NCI-H1105 treated with DMSO at 0.1 percent for 48 hours (cell line): Measurements from ENCODE around the gene ANKRD55.
"Not testable (repeated sequence)": the region's sequence is repeated elsewhere in the genome, so short reads cannot be mapped to it uniquely, and the experiment has no call there.

Experiments
- DNase-seq: peaks from one replicate; lab custom pipeline; 2025; lab: John Stamatoyannopoulos, UW

Gene ANKRD55

DNA sequence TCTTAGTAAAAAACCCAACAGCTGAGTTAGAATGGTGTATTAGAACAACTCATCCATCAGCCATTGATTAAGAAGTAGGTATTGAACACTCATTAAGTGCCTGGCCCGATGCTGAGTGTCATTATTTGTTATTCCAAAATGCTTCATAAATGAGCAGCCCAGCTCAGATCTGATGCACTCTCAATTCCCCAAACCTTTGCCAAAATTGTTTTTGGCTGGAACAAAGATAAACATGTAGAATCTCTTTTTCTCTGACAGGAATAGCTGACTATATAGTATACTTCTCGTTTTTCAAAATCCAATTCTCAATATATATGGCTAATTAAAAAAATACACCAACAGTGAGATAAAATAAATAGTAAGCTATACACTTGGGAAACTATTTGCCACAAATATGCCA is 20.0 kb upstream of the ANKRD55 start:
- DNase-seq = no peak

- DNase-seq = no peak
These were observed 18.9 kb upstream of the ANKRD55 start for GRCh38 chr5:56251918-56252553.

DNA sequence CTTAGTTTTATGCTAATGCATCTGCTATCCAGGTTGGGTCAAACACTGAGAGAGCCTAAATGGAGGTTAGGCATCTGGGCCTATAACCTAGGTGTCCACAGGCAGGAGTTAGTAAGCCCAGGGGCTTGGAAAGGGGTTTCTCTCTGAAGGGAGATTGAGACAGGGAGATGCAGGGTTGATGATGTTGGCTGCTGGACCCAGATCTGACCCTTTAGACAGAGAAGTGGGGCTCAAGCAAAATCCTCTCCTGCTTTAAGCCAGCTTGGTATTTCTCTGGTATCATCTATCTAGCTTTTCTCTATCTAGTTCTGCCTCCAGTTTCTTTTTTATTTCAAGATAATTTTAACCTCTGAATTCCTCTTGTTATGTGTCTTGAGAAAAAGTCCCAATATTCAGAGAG is 18.3 kb upstream of the ANKRD55 start:
- no peak for DNase-seq

DNA sequence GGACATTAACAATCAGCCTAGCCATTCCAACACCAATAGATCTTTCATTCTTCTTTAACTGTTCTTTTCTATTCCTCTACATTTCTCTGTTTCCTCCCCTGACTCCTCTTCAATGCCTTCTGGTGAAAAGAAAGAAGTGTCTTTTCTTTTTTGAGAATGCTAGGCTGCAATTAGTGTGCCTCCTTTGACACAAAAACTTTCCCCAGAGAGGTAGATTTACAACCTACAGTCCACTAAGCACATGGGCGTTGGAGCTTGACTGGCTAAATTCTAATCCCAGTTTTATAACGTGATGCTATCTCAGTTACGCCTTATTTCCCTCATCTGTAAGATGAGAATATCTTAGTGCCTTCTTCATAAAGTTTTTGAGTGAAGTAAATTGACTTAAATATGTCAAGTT is 16.9 kb upstream of the ANKRD55 start:
- DNase-seq = no peak

DNA sequence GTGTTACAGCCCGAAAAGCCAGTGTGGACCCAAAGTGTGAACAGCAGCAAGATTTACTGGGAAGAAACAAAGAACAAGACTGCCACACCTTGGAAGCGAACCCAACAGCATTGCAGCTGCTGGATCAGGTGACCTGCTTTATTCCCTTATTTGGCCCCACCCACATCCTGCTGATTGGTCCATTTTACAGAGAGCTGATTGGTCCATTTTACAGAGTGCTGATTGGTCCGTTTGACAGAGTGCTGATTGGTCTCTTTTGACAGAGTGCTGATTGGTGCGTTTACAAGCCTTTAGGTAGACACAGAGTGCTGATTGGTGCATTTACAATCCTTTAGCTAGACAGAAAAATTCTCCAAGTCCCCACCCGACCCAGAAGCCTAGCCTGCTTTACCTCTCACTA is 16.0 kb upstream of the ANKRD55 start:
- DNase-seq = not testable (repeated sequence)

DNA sequence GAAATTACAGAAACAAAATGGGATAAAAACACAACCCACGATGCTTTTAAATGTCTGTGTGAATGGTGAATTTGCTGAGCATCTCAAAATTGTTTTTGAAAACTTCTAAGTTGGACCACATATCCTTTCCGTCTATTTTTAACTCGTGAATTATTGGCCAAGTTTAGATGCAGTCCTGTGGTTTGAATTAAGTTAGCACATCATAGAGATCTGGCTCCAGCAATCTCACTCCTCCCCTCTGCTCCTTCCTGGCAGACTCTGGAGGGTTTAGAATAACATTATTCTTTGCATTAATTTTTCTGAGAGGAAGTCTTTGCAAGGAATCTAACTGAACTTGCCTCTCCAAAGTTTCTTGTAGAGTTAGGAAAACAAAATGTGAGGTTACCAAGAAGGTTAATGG is 14.5 kb upstream of the ANKRD55 start:
- DNase-seq = no peak

DNA sequence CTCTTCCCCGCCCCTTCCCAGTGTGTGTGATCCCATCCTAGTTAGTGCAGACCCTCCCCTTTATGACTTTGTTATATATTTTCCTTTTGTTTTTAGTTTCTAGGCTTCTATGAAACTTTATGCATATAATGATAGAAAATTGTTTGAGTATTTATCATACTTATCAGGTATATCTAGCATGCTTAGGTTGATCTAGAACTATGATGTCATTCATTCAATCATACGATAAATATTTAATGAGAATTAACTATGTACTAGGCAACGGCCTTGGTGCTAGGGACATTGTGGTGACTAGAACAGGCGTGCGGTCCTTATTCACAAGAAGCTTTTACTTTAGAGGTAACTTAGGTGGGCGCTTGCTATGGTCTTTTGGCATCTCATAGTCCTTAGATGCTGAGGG is 13.6 kb upstream of the ANKRD55 start:
- DNase-seq = no peak

DNA sequence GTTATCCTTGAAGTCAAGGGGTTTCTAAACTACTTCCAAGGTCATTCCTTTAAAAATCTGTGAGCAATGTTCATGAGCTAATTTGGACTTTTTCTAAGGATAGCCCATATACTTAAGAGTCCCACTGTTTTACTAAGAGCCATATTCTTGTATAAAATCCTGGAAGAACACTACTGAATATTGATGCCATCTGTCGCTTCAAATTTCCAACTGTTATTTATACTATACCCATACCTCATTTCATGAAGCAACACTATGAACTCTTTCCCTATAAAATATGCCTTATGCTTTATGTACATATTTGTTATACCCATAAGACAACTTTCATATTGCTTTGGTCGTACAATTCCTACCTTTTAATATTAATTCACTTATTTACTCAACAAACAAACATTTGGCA is 12.4 kb upstream of the ANKRD55 start:
- DNase-seq = no peak

DNA sequence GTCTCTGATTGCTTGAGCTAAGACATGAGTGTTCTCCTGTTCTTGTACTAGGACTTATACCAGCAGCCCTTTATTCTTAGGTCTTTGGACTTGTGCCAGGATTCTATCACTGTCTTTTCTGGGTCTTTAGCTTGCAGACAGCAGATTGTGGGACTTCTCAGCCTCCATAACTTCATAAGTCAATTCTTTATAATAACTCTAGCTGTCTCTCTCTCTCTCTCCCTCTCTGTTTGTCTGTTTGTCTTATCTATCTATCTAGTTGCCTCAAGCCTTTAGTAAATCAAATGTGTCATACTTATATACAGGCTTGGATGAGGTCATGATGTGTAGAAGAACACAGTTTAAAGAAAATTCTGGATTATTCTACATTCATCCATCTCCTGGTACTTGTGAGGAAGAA is 11.5 kb upstream of the ANKRD55 start:
- DNase-seq = no peak

GRCh38 chr5:56242271-56242670 is 9.1 kb upstream of the ANKRD55 start:
- not testable (repeated sequence) for DNase-seq

GRCh38 chr5:56232538-56232937 is 592 bp downstream of the ANKRD55 start:
- no peak for DNase-seq

DNA sequence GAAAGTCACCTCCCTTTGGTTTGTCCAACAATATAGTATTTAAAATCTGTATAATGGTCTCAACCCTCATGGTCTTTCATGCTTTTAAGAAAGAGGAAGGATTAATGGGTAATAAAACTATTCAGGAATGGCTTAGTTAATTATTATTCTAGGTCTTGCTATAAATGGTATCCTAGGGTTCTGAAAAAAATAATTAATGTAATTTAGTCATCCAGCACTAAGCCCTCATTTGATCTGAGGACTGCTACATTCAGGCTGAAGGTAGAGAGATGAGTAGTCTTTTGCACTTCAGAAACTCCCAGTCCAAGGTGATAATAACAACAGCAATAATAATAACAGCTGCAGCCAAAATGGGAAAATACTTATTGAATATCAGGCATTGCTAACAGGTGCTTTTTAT is 2.6 kb downstream of the ANKRD55 start:
- no peak for DNase-seq

GRCh38 chr5:56229111-56229510 is 4.0 kb downstream of the ANKRD55 start:
- no peak for DNase-seq

DNA sequence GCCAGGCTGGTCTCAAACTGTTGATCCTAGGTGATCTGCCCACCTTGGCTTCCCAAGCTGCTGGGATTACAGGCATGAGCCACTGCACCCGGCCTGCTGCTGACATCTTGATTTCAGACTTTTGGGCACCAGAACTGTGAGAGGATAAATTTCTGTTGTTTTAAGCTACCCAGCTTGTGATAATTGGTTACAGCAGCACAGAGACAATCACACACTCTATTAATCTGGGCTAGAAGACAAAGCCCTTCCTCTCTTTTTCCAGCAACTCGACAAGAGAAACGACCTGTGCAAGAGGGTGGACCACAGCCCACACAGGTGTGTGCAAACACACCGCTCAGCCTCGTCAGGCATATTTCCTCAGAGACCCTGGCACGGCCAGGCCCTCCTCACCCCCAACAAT is 4.5 kb downstream of the ANKRD55 start:
- no peak for DNase-seq

DNA sequence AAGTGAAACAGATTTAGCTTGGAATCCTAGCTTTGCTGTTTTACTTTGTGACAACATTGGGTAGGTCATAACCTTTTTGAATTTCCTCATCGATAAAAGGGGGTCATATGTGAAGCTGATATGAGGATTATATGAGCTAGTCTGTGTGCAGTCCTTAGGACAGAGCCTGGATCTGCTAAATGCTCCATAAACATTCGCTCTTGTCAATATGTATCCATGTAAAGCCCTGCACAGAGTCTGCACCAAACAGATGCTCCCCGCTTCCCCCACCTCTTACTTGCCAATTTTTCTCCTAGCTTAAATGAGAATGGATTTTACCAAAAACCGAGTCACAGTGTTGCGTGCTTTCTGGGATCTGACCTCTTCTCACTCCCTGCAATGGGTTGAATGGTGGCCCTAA is 5.4 kb downstream of the ANKRD55 start:
- DNase-seq = no peak

DNA sequence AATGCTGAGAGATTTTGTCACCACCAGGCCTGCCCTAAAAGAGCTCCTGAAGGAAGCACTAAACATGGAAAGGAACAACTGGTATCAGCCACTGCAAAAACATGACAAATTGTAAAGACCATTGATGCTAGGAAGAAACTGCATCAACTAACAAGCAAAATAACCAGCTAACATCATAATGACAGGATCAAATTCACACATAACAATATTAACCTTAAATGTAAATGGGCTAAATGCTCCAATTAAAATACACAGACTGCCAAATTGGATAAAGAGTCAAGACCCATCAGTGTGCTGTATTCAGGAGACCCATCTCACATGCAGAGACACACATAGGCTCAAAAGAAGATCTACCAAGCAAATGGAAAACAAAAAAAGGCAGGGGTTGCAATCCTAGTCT is 9.8 kb downstream of the ANKRD55 start:
- not testable (repeated sequence) for DNase-seq

- DNase-seq = not testable (repeated sequence)
These were observed 11.5 kb downstream of the ANKRD55 start for GRCh38 chr5:56221601-56222000.

- DNase-seq = no peak
These were observed 17.9 kb downstream of the ANKRD55 start for GRCh38 chr5:56215019-56215830.

- not testable (repeated sequence) for DNase-seq
These were observed 19.1 kb downstream of the ANKRD55 start for GRCh38 chr5:56213886-56214535.

GRCh38 chr5:56212130-56212879 is 20.8 kb downstream of the ANKRD55 start:
- no peak for DNase-seq

- DNase-seq = no peak
These were observed 21.7 kb downstream of the ANKRD55 start for GRCh38 chr5:56211298-56211865.

DNA sequence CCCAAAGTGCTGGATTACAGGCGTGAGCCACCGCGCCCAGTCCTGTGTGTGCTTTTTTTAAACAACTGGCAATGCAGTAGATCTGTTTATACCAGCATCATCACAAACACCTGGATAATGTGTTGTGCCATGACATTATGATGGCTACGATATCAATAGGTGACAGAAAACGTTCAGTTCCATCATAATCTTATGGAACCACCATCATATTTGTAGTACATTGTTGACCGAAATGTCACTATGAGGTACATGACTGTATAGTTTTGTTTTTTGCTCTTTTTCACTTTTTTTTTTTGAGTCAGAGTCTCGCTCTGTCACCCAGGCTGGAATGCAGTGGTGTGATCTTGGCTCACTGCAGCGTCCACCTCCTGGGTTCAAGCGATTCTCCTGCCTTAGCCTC is 24.4 kb downstream of the ANKRD55 start:
- no peak for DNase-seq
